Measurements from ENCODE around the gene SGO1.

DNA sequence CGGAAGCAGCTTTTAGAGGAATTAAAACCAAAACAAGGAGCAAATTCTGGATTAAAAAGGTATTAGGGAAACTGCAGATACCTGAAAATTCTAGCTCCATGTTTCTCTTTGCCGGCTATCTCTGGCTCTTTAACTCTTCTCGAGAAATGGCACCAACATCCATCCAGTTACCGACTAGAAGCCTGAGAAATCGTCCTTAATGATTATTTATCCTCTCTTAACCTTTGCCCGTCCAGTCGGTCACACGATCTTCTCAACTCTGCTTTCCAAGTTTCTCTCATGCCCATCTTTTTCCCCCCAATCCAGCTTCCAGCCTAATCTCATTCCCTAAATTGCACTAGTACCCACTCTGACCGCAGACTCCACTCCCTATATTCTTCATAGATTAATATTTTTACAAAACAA is 596 bp upstream of the SGO1 start:
- no peak for TF ChIP-seq POLR2A (IDR thresholded peaks at IDR 0.05)
- TF ChIP-seq, protein P1, sequence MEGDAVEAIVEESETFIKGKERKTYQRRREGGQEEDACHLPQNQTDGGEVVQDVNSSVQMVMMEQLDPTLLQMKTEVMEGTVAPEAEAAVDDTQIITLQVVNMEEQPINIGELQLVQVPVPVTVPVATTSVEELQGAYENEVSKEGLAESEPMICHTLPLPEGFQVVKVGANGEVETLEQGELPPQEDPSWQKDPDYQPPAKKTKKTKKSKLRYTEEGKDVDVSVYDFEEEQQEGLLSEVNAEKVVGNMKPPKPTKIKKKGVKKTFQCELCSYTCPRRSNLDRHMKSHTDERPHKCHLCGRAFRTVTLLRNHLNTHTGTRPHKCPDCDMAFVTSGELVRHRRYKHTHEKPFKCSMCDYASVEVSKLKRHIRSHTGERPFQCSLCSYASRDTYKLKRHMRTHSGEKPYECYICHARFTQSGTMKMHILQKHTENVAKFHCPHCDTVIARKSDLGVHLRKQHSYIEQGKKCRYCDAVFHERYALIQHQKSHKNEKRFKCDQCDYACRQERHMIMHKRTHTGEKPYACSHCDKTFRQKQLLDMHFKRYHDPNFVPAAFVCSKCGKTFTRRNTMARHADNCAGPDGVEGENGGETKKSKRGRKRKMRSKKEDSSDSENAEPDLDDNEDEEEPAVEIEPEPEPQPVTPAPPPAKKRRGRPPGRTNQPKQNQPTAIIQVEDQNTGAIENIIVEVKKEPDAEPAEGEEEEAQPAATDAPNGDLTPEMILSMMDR (IDR thresholded peaks at IDR 0.05) = no peak
- TF ChIP-seq EP300 (IDR thresholded peaks at IDR 0.05) = no peak

All from tibial nerve (tissue), 4 donors.